ENCODE data around the gene GGN. TPM values are rescaled to one million over a fixed set of nuclear protein-coding genes. Genes with fewer than 3 reads are reported as not detected.

GGN gene
- total RNA-seq, 1 donor from 2014 or later = 0.59 TPM

DNA sequence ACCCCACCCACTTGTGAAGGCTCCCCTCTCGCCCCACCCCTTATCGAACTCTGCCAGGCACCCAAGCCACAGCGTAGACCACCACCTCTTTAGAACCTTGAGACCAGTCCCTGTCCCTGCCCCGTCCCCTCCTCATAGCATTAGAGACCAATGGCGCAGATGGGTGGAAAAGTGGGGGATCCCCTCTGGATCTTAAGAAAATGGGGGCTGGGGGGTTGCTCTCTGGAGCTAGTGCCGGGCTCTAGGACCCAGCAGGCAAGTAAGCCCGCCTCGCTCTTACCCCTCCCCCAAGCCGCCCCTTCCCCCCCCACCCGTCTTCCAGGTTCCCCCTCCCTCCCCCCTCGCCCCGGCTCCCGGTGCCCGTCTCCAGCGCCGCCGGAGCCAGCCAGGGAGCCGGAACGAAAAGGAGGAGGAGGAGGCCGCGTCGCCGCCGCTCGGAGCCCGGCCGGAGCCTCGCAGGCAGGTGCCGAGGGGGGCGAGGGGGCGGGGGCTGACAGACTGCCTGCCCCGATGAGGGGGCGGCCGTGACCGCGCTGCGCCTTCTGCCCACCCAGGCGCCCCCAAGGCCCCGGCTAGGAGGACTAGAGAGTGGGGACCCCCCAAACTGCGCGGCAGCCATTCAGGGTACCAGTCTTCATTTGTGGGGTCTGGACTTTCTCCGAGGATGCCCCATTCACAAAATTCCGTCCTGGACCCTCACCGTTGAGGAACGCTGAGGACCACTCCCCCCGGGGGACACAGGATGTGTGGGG is 691 bp upstream of the GGN start, which contains the start of gene SPRED3:
Gene SPRED3 (plus strand): TSS at position 349 of the 752 bp plus-strand sequence. CDS start 1,606 bp downstream, outside the sequence.
- H3K27ac ChIP-seq = peak within 1 kb of the TSS; percentile 39
- peaks cover 12% of the 10 kb centered on the region for H3K27me3 ChIP-seq (ENCODE audit: low read depth)
- intact Hi-C loops (cut with DNase I) = no loop called here
- peaks cover 6% of the 10 kb centered on the region for H3K36me3 ChIP-seq
- TF ChIP-seq, protein P1, sequence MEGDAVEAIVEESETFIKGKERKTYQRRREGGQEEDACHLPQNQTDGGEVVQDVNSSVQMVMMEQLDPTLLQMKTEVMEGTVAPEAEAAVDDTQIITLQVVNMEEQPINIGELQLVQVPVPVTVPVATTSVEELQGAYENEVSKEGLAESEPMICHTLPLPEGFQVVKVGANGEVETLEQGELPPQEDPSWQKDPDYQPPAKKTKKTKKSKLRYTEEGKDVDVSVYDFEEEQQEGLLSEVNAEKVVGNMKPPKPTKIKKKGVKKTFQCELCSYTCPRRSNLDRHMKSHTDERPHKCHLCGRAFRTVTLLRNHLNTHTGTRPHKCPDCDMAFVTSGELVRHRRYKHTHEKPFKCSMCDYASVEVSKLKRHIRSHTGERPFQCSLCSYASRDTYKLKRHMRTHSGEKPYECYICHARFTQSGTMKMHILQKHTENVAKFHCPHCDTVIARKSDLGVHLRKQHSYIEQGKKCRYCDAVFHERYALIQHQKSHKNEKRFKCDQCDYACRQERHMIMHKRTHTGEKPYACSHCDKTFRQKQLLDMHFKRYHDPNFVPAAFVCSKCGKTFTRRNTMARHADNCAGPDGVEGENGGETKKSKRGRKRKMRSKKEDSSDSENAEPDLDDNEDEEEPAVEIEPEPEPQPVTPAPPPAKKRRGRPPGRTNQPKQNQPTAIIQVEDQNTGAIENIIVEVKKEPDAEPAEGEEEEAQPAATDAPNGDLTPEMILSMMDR (IDR thresholded peaks at IDR 0.05) = no peak
- peaks cover 32% of the 10 kb centered on the region for H3K4me1 ChIP-seq
- H3K9me3 ChIP-seq = no peaks in the 10 kb centered on the region
- DNase-seq = no peak
- peak in 1 of 2 donors; percentile 2 for ATAC-seq
- peak within 1 kb of the TSS; percentile 62 for H3K4me3 ChIP-seq

DNA sequence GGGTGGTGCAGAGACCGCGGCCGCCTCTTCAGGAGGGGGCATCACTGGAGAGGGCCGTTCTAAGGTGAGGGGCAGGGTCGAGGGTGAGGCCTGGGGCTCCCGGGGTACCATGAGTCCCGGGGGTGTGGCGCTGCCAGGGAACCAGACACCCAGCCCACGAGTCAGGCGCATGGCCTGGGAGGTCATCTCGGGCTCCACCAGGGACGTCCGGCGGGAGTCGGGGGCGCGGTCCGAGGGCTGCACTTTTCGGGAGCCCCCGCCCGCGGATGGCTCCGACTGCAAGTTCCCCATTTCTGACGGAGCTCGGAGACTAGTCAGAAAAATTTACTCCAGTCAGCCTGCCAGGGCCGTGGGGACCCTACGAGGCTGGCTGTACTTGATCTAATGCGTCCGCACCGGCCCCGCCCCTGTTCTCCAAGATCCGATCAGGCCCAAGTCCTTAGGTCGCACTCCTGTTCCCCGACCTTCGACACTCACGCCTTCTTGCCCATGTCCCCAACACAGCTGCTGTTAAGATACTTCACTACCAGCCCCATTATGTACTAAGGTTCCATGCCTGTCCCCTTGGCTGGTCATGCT is 774 bp downstream of the GGN start:
- intact Hi-C loops (cut with DNase I) = no loop called here
- Histone ChIP-seq H3K4me1 (peaks cover 32% of the 10 kb centered on the region), H3K27me3 (ENCODE audit: low read depth) (peaks cover 12% of the 10 kb centered on the region), H3K9me3 (no peaks in the 10 kb centered on the region), H3K36me3 (peaks cover 21% of the 10 kb centered on the region), H3K27ac (peak overlapping the region; percentile 39), H3K4me3 (peak overlapping the region; percentile 62)
- peak; percentile 2 to 4 for ATAC-seq
- TF ChIP-seq, protein P1 (IDR thresholded peaks at IDR 0.05) = no peak
- peak; percentile 68 for DNase-seq

DNA sequence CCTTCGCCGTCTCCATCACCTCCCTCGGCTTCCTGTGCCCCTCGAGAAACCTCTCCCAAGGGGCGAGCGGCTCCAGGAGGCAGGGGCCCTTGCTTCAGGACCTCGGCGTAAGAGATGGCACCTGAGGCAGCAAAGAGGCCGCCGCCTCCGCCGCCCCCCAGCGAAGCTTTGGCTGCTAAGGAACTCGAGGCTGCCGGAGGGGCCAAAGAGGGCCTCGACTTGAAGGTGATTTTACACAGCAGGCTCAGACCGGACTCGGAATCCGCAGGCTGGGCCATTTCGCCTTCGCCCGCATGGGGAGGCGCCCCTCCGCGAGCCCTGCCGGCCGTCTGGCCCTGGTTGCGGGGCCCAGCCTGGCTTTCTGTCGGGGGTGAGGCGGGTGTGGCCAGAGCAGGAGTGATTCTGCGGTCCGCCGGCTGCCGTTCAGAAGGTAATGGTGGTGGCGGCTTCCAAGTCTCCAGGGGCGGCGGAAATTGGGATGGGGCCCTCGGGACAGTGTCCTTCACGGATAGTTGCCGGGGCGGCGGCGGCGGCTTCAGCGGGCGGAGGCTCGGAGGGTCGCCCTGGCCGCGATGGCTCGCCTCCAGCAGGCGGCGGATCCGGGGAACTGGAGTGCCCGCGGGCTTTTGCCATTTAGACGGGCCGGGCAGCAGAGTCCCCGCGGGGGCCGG is 1.4 kb downstream of the GGN start:
- DNase-seq = no peak
- intact Hi-C loops (cut with DNase I) = no loop called here
- no peak overlapping the region for H3K27ac ChIP-seq

DNA sequence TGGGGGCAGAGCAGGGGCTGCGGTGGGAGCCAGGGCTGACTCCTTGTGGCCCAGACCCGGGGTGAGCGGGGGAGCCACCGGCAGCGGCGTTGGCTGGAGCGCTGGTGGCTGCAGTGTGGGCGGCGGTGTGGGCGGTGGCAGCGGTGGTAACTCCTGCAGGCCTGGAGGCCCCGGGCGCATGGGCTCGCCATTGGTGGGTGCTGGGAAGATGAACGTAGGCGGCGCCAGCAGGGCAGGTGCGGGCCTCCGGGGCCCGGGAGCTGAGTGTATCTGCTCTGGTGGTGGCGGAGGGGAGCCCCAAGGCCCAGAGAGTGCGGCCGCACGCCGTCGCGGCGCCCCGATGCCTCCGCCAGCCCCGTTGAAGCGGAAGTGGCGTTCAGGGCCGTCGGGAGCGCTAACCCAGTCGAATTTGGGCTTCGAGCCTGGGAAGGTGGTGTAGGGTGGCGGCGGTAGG is 2.0 kb downstream of the GGN start:
- intact Hi-C loops (cut with DNase I) = no loop called here
- Histone ChIP-seq H3K4me1 (peaks cover 32% of the 10 kb centered on the region), H3K9me3 (no peaks in the 10 kb centered on the region), H3K36me3 (peaks cover 33% of the 10 kb centered on the region), H3K4me3 (no peak overlapping the region), H3K27me3 (ENCODE audit: low read depth) (peaks cover 12% of the 10 kb centered on the region), H3K27ac (no peak overlapping the region)
- TF ChIP-seq, protein P1 (IDR thresholded peaks at IDR 0.05) = no peak
- no peak for ATAC-seq
- DNase-seq = no peak

More for the DNA sequence above, 1.4 kb downstream of the GGN start:
- Histone ChIP-seq H3K27me3 (ENCODE audit: low read depth) (peaks cover 12% of the 10 kb centered on the region), H3K4me1 (peaks cover 32% of the 10 kb centered on the region), H3K9me3 (no peaks in the 10 kb centered on the region), H3K4me3 (peak overlapping the region; percentile 62), H3K36me3 (peaks cover 27% of the 10 kb centered on the region)
- ATAC-seq = no peak
- TF ChIP-seq, protein P1 (IDR thresholded peaks at IDR 0.05) = no peak

DNA sequence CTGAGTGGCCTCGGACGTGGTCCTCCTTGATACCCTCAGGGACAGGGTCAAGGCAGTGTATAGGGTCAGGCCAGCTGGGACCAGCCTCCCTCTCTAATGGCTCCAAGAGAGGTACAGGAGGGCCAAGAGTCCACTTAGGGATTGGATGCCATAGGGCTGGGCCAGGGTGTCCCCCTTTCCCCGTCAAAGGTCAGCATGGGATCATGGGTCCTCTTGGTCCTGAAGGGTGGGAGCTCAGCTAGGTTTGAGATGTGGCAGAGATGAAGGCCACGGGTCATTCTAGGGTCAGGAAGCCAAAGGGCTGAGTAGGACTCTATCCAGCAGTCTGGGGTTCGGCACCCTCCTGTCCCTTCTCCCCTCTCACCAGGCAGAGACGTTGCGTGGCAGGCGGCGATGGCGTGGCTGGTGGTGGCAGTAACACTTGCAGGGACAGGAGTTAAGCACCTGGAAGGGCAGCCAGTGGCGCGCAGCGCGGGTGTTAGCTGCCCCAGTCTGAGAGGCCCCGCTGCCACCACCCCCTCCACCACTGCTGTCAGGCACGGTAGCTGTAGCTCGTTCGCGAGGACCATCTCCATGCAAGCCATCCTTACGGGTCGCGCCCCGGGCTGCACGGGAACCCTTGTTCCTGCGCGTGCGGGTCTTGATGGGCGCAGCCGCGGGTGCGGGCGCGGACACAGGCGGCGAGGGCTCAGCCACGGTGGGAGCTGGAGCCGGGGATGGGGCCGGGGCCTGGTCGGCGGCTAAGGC is 2.6 kb downstream of the GGN start:
- Histone ChIP-seq H3K9me3 (no peaks in the 10 kb centered on the region), H3K4me1 (peaks cover 32% of the 10 kb centered on the region), H3K27me3 (ENCODE audit: low read depth) (peaks cover 12% of the 10 kb centered on the region), H3K4me3 (no peak overlapping the region), H3K36me3 (peaks cover 38% of the 10 kb centered on the region), H3K27ac (no peak overlapping the region)
- intact Hi-C loops (cut with DNase I) = no loop called here
- DNase-seq = no peak
- TF ChIP-seq, protein P1 (IDR thresholded peaks at IDR 0.05) = no peak
- no peak for ATAC-seq

Measured in lower lobe of right lung (tissue), 2 donors.